HG03135 (cell line): Measurements from ENCODE around the gene PSAP.
A peak's percentile ranks its signal among the peaks of the same experiment; 100 is the strongest.

ENCODE experiments used
- ATAC-seq: cut with Tn5 transposase; IDR thresholded peaks from one replicate; pipeline ENCODE4 v1.9.1; 2021; ENCODE audit warnings: mild to moderate bottlenecking, moderate library complexity; ENCODE audit not compliant: unreplicated experiment

The PSAP gene

GRCh38 chr10:71770255-71770654, 80.8 kb downstream of the PSAP start:
- no peak for ATAC-seq

- peak; percentile 15 for ATAC-seq
Measured at GRCh38 chr10:71769279-71769823, 81.7 kb downstream of the PSAP start.

GRCh38 chr10:71767420-71768035, 83.5 kb downstream of the PSAP start:
- ATAC-seq: no peak

- ATAC-seq: no peak
Measured at GRCh38 chr10:71766717-71767419, 84.2 kb downstream of the PSAP start.
